Transverse colon (tissue), 4 donors: ENCODE measurements around the gene KIFC1.

Source experiments
- EP300 ChIP-seq: sonication (generic); formaldehyde crosslinking; IDR thresholded peaks from one replicate; pipeline ENCODE4 v1.6.1; 2017; ENCODE audit warnings: antibody characterized with exemption, low read depth
- POLR2A ChIP-seq: fragments of 450-650 bp; IDR thresholded peaks from one replicate; pipeline ENCODE4 v1.6.1; 2016; ENCODE audit warnings: antibody characterized with exemption, mild to moderate bottlenecking, moderate library complexity
- POLR2AphosphoS5 ChIP-seq, 3 donors: sonication (generic); formaldehyde crosslinking; IDR thresholded peaks; one replicate each; pipeline ENCODE4 v1.6.1; 2016; ENCODE audit warnings: antibody characterized with exemption in 3 of 3
- TF ChIP-seq, protein P1 (sequence below), 5 experiments: fragments of 200-600 bp in 3 of 5; fragments of 450-650 bp in 2 of 5; sonication (generic) in 3 of 5; IDR thresholded peaks; 1 replicate in 2 of 5; 2 replicates in 3 of 5; pipeline ENCODE4 v1.5.1; 2016 to 2017; ENCODE audit warnings: antibody characterized with exemption in 5 of 5, inconsistent platforms in 3 of 5, mild to moderate bottlenecking in 2 of 5, moderate library complexity in 1 of 5

DNA sequence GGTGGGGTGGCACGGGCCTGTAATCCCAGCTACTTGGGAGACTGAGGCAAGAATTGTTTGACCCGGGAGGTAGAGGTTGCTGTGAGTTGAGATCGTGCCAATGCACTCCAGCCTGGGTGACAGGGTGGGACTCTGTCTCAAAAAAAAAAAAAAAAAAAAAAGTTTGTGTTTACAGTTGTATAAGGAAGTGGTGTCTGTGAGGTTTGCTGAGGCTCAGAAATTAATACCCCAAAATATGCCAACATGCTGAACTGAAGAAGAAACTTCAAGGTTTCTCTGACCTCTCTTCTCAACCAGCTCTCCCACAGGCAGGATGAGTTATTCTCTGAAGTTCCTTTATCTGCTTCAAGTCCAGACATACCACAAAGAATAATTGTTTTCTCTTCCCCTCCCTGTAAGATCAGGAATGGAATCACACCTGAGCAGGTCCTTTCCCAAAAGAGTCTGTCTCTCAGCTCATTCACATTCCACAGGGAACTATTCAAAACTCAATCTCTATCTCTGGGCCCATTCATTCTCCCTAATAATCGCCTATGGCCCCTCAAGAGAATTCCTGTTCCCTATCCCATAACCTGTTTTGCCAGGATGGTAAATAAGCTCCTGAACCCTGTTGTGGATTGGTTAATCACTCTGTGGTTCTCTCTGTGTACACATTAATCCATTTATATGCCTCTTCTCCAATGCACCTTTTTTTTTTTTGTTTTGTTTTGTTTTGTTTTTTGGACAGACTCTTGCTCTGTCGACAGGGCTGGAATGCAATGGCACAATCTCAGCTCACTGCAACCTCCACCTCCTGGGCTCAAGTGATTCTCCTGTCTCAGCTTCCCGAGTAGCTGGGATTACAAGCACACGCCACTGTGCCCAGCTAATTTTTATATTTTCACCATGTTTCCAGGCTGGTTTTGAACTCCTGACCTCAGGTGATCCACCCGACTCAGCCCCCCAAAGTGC, 17.4 kb upstream of the KIFC1 start:
- TF ChIP-seq, protein P1, sequence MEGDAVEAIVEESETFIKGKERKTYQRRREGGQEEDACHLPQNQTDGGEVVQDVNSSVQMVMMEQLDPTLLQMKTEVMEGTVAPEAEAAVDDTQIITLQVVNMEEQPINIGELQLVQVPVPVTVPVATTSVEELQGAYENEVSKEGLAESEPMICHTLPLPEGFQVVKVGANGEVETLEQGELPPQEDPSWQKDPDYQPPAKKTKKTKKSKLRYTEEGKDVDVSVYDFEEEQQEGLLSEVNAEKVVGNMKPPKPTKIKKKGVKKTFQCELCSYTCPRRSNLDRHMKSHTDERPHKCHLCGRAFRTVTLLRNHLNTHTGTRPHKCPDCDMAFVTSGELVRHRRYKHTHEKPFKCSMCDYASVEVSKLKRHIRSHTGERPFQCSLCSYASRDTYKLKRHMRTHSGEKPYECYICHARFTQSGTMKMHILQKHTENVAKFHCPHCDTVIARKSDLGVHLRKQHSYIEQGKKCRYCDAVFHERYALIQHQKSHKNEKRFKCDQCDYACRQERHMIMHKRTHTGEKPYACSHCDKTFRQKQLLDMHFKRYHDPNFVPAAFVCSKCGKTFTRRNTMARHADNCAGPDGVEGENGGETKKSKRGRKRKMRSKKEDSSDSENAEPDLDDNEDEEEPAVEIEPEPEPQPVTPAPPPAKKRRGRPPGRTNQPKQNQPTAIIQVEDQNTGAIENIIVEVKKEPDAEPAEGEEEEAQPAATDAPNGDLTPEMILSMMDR (IDR thresholded peaks at IDR 0.05): no peak
- TF ChIP-seq POLR2A (no peak), POLR2AphosphoS5 (IDR thresholded peaks at IDR 0.05) (no peak), EP300 (no peak)
